Measurements from ENCODE around the gene CPED1.
"Not testable (repeated sequence)": the region's sequence is repeated elsewhere in the genome, so short reads cannot be mapped to it uniquely, and the experiment has no call there.

CPED1 gene

GRCh38 chr7:121069346-121070100 lies 81.0 kb downstream of the CPED1 start:
- DNase-seq (ENCODE audit: low read depth in 1 of 2, low spot score in 1 of 2): no peak

- DNase-seq (ENCODE audit: low read depth in 1 of 2, low spot score in 1 of 2): no peak
Observed at GRCh38 chr7:121071132-121071531, 82.6 kb downstream of the CPED1 start.

GRCh38 chr7:121071662-121072061 lies 83.2 kb downstream of the CPED1 start:
- DNase-seq (ENCODE audit: low read depth in 1 of 2, low spot score in 1 of 2): no peak

DNA sequence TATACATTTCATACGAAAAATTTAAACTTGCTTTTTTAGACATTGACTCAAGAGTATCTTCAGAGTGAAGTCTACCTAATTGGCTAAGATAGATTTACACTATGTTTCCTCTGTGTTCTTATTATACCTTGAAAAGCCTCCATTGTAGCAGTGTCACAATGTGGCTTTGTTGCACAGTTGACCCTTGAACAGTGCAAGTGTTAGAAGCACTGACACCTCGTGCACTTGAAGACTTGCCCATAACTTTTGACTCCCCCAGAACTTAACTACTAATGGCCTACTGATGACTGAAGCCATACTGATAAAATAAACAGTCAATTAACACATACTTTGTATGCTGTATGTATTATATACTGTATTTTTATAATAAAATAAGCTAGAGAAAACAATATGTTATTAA lies 84.3 kb downstream of the CPED1 start:
- DNase-seq (ENCODE audit: low read depth in 1 of 2, low spot score in 1 of 2): no peak

DNA sequence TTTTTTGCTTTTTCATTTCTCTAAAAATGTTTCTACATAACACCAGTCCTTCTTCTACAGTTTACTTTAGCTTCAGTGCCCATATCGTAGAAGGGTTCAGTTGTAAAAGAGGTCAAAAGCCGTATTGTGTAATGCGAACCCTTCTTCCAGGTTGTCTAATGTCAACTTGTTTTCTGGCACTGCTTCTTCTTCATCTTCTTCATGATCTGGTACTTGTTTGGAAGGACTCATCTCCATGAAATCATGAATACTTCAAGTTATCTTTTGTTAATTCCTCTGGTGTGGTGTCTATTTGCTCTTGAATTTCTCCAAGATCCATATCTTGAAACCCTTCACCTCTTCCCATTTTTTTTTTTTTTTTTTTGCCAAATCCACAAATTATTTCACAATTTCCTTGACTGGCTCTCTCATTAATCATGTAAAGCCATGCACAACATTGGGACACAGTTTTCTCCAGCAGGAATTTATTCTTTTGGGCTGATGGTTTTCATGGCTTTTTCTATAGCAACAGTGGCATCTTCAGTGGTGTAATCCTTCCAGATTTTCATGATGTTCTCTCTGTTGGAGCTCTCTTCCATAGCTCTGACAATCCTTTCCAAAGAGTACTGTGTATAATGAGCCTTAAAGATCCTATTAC lies 85.1 kb downstream of the CPED1 start:
- DNase-seq (ENCODE audit: low read depth in 1 of 2, low spot score in 1 of 2): no peak

GRCh38 chr7:121075424-121075841 lies 86.9 kb downstream of the CPED1 start:
- not testable (repeated sequence) for DNase-seq (ENCODE audit: low read depth in 1 of 2, low spot score in 1 of 2)

GRCh38 chr7:121075952-121076349 lies 87.4 kb downstream of the CPED1 start:
- DNase-seq (ENCODE audit: low read depth in 1 of 2, low spot score in 1 of 2): no peak

GRCh38 chr7:121076350-121077164 lies 88.0 kb downstream of the CPED1 start:
- DNase-seq (ENCODE audit: low read depth in 1 of 2, low spot score in 1 of 2): no peak

DNA sequence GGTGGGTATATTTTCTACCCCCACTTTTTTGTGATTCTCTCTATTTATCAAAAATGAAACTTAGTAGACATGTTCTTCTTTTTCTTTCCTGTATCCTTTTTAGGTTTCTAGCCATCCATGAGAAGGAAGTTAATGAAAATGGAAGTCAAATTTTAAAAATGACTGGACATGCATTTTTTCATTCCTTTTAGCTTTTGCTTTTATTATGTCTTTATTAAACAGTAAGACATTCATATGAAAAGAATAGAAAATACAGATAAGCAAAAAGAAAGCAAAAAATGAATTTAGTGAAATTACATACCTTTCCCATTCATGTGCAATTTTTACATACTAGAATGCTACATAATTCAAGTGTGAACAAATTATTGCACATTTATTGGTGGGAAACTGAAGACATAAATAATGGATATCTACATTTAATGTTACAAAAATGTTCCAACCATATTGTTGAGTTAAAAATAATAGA lies 88.7 kb downstream of the CPED1 start:
- no peak for DNase-seq (ENCODE audit: low read depth in 1 of 2, low spot score in 1 of 2)

- no peak for DNase-seq (ENCODE audit: low read depth in 1 of 2, low spot score in 1 of 2)
Observed at GRCh38 chr7:121078701-121079227, 90.3 kb downstream of the CPED1 start.

DNA sequence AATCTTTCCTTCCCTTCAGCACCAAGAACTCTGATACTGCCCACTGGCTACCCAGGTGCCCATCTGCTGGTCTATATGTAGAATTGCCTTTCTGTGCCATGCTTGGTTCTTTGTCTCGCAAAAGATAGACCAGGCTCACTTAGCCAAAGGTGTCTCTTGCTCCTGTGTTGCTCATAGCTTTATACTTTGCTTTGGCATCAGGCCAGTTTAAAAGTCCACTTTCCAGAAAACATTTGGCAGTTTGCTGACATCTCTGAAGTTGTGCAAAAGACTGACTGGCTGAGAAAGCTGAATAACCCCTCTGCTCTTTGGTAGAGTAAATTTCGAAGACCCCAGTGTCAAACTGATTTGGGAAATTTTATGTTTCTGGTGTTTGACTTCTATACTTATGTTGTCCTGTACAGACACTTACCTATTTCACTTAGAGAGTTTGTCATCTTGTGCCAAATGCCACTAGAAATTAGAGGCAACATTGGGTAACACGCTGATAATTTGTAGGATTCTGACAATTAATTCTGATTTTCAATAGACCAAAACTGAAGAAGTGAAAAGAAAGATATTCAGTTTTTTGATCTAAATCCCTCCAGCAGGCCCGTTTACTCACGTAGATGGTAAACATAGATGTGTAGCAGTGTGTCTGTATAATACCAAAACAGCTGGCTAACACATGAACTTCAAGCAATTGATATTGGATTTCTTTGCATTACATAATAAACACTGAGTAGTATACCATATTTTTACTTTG lies 91.1 kb downstream of the CPED1 start:
- DNase-seq (ENCODE audit: low read depth in 1 of 2, low spot score in 1 of 2): no peak

DNA sequence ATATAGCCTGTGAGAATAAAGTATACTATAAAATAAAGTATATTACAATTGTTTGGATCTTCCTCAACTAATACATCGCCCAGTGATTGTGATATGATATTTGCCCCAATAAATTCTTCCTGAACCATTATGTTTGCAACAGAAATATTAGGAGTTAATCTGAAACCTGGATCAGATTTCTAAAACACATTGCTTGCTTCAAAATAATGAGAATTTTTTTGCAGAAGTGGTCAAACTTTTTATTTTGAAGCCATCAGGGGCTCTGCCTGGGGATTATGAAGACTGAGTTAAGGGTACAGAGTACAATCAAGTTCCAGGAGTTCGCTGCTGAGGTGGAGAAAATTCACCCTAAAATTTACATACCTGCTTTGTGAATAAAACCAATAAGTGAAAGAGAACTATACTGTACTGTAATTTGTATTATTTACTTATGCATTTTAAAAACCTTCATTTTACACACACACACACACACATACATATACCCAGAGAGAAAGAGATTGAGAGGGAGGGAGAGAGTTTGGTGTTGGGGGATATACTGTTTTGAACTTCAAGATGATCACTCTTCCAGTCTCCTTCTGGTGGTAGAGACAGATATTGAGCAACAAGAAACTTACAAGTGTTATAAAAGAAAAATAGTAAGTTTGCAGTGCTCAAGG lies 91.9 kb downstream of the CPED1 start:
- no peak for DNase-seq (ENCODE audit: low read depth in 1 of 2, low spot score in 1 of 2)

- no peak for DNase-seq (ENCODE audit: low read depth in 1 of 2, low spot score in 1 of 2)
Observed at GRCh38 chr7:121080913-121081326, 92.4 kb downstream of the CPED1 start.

DNA sequence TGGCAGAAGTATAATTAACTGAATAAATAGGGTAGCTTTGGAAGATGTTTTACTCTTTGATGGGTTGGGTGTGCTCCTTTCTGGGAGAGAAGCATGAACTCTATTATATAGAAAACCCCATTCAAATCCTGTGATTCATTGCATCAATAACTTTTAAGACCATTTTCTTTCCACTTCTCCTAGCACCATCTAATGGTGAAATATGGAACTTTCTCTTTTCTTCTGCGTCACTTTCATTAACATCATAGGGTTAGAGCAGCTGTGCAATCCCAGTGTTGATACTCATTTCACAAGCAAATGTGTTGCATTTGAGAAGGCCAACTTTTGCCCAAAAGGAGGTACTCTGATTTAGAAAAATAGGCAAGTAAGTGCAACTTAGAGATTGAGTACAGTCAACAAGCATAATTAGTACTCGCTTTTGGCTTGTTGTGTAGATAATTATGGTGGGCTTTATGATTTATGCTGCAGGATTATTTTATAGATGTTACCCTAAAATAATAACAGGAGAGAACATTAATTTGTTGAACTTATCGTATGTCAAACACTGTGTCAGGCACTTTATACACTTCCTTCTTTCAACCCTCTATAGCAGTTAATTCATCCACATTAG lies 92.9 kb downstream of the CPED1 start:
- DNase-seq (ENCODE audit: low read depth in 1 of 2, low spot score in 1 of 2): no peak

DNA sequence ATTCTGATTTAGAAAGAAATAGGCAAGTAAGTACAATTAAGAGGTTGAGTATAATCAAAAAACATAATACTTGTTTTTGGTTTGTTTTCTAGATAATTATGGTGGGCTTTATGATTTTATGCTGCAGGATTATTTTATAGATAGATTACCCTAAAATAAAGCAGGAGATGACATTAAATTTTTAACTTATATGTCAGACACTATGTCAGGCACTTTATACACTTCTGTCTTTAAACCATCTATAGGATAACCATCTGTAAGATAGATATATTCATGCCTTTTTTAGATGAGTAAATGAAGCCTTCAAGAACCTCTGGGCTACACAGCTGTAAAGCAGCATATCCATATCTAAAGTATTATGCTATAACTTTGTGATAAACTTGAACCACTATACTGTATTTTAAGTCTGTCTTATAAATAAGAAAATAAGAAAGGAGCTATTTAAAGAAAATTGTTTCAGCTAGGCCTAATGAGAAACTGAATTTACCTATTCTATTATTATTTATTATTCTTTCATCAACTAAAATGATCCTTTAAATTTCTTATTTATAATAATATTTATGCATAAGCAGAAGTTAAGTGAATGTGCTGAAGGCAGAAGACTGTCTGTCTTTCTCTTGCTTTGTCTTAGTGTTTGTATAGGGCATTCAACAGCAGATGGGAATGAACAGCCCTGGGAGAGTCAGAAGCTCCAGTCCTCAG lies 94.0 kb downstream of the CPED1 start:
- no peak for DNase-seq (ENCODE audit: low read depth in 1 of 2, low spot score in 1 of 2)

- no peak for DNase-seq (ENCODE audit: low read depth in 1 of 2, low spot score in 1 of 2)
Observed at GRCh38 chr7:121083138-121083789, 94.8 kb downstream of the CPED1 start.

GRCh38 chr7:121083790-121084251 lies 95.3 kb downstream of the CPED1 start:
- no peak for DNase-seq (ENCODE audit: low read depth in 1 of 2, low spot score in 1 of 2)

DNA sequence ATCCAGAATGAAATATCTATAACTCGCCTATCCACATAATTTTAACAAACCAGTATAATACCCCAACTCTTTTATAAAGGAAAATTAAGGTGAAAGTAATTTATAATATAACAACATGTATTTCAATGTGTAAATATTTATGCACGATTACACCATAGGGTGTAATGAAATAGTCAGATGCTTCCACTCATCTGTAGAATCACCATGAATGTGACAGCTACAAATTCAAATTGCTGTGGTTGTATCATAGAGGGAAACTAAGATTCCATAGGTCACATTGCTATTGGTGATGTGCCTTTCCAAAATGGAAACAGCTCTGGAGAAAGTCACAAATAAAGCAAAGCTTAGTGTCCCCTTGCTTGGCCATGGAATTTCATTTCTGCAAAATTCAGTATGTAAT lies 95.7 kb downstream of the CPED1 start:
- DNase-seq (ENCODE audit: low read depth in 1 of 2, low spot score in 1 of 2): no peak
